ENCODE results near the gene ZNF423.

Gene ZNF423

DNA sequence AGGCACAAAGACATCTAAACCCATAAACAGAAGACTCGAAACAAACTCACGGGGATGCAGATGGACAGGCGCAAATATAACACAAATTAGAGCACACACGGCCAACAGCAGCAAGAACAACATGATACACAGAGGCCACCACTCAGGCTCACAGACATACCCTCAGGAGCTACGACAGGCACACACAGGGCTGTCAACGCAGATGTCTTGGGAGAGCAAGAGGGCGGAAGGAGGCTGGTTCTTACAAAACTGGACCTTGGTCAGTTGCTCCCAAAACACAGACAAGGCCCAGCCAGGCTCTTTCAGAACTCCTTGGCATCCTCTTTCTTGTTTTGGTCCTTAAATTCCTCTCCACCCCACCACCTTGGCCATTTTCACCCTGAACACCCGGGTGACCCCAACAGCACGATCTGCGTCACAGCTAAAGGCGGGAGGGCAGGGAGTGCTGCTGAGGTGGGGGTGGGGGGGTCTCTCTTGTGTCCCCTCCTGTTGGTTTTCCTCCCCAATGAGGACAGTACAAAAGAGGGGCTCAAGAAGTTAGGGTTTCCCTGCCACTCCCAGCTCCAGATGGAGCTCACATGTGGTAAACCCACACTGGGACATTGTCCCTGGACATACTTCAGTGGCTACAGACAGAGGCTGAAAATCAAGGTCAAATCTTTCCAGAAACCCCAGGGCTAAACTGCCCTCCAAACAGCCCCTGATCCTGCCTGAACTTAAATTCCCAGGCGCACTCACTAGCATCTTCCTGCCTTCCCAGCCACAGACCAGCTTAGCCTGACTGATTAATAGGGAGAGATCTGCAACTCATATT lies 261.0 kb downstream of the ZNF423 start:
- DNase-seq: no peak

DNA sequence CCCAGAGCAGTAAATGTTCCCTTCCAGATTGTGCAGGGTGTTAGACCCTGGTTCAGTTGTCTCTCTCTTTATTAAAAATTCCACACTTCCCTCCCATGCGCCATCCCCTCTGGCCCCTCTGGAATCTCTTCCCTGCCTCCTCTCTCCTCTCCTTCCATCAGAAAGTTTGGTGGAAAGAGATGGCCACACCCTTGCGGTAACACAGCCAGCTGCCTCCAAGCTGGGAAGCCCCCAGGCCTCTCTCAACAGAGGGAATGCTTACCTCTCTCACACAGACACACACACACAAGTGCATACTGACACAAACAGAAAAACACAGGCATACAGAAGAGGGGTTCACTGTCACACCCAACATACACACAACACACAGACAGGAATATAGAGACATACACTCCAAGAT lies 261.8 kb downstream of the ZNF423 start:
- no peak for DNase-seq

DNA sequence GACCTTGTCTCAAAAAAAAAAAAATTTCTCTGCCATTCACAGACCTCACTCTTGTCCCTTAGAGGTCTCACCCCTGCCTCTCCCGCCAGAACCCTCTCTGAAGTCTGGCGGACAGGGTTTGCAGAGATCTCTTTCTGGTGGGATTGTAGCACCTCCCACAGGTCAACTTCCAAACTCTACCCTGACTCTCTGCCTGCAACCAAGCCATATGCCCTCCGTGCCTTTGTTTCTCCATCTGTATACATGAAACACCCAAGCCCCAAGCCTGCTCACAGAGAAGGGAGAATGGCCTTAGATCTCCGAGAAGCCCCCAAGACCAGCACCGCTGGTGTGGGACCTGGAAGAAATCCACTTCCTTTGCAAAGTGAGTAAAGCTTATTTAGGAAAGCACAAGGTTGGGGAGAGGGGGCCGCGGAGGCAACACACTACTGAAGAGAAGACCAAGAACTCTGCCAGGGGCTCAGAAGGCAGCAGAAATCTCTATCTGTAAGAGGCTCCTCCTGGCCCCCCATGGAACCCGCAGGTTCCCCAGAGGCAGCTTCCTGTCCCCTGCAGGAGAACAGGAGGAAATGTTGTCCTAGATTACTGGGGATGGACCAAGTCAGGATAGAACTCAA lies 262.4 kb downstream of the ZNF423 start:
- DNase-seq: no peak

DNA sequence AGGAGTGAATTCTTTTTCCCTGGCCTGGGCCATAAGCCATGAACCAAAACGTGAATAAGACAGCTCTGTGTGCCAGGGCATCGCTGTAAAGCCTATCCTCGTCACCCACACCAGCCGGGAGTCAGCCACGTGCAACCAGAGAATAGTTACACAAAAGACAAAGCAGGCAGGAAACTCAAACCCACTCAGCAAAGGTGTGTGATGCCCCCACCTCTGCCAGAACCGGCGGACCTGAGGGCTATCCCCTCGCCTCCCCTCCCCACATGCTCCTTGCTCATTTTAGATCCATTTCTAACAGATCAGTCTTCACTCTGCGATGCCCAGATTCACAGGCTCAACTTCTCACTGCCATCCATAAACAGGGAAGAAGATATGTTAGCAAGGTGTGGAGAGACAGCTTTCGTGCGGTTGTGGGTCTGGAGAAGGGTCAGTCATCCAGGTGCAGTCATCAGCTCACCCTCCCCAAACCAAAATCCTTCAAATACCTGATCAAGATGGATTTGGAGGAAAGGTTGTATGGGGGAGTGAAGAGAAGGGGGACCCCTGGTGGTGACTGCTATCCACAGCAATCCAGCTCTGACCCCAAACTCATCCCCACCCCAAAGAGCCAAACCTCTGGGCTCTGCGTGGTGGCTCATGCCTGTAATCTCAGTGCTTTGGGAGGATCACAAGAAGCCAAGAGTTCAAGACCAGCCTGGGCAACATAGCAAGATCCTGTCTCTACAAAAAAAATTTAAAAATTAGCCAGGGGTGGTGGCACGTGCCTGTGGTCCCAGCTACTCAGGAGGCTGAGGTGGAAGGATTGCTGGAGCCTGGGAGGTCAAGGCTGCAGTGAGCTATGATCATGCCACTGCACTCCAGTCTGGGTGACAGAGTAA lies 263.1 kb downstream of the ZNF423 start:
- DNase-seq: peak; percentile 12 to 33

DNA sequence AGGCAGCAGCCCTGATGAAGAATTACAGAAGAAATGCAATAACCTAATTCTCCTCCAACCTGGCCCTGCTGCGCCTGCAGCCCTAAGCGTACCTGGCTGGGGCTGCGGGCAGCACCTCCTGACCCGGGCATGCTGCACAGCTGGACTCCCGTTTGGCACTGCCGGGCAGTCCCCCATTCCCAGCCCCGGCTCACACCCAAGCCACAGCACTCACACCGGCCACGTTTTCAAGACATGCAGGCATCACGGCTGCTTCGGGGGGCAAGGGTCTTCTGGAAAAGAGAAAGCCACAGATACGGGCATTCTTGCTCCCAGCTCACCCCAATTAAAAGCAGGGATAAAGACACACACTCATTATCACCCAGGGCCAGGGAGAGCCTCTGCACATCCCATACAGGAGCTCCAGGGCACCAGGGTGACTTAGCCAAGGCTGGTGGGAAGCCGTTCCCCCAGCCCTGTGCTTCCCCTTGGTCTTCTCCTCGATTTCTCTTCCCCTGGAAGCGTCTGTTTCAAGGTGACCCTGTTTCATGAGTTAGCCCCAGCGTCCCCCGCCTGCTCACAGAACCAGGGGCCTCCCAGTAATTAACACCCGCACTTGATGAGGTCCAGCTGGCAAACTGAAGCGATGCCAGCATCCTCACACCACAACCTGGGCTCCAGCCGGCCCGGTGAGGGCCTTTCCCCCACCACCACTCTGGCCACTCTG lies 265.6 kb downstream of the ZNF423 start:
- no peak for DNase-seq

DNA sequence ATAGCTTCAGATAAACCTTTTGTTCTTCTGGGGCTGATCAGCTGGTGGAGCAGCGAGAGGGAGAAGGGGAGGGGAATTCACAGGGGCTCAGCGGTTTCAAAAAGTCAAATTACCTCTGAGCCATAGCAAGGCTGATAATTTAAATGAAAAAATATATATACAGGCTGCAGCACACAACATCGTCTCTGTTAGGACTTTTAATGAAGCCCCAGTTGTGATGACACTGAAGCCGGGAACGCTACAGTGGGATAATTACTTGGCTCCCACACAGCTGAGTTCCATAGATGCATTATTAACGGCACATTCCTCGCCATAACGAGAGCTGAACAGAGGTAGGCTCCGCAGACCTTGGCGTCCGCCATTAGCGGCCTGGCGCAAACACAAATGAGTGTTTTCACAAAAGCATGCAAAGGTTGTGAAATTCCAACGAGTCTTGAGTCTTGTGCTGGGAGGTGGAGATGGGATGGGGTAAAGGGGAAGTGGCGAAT lies 266.3 kb downstream of the ZNF423 start:
- DNase-seq: no peak

DNA sequence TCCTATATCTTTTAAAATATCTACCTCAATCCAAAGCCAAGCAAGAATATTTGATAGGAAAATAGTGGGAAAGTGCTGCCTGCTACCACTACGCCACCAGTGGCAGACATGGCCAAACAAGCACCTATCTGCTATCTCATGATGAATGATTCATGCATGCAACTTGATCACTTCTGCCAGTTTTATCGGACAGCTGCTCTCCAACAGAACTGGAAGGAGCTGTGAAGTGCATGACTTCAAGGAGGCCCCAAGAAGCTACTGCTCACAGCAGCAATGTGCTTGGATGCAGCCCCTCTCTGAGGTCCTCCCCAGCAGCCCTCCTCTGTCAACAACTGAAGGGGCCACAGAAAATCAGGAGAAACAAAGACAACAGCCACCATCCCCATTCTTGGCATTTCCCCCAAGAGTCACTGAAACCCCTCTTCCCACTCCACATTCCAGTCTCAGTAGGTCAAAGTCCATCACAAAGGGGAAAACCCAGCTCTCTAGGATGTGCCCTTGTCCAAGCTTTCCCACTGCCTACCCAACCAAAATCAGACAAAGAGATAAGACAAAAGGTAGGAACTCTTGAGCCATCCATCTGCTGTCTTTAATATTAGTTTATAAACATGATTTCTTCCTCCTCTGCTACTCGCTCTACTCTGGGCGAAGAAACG lies 267.1 kb downstream of the ZNF423 start:
- no peak for DNase-seq

DNA sequence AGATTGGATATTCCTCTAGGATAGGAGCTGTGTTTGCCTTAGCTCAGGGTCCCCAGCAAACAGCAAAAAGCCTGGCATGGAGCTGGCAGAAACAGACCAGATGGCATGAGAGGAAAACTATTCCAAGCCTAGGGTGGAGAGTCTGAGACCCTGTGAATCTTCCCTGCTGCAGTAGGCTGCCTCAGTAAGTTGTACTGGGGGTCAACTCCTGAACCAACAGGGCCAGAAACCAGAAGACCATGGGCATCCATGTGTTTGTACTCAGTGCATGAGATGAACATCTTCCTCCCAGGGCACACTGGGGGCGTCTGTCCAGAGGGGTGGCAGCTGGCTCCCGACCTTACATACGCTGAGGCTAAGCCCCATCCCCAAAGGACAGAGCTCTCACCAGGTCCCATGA lies 267.9 kb downstream of the ZNF423 start:
- DNase-seq: no peak

DNA sequence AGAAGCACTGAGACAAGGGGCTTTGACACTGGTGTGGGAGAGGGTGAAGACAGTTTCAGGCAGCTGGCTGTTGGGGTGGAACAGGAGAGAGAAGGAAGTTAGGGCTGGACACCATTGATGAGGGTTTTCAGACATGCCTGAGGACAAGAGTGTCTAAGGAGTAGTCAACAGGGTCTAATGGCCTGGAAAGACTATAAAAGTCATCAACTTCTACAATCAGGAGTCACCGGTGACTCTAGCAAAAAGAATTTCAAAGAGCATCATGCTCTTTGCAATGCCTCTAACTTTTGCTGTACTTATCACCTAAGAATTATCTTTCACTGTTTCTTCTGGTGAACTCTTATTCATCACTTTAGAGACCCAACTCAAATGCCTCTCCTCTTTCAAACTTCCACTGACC lies 268.4 kb downstream of the ZNF423 start:
- no peak for DNase-seq

DNA sequence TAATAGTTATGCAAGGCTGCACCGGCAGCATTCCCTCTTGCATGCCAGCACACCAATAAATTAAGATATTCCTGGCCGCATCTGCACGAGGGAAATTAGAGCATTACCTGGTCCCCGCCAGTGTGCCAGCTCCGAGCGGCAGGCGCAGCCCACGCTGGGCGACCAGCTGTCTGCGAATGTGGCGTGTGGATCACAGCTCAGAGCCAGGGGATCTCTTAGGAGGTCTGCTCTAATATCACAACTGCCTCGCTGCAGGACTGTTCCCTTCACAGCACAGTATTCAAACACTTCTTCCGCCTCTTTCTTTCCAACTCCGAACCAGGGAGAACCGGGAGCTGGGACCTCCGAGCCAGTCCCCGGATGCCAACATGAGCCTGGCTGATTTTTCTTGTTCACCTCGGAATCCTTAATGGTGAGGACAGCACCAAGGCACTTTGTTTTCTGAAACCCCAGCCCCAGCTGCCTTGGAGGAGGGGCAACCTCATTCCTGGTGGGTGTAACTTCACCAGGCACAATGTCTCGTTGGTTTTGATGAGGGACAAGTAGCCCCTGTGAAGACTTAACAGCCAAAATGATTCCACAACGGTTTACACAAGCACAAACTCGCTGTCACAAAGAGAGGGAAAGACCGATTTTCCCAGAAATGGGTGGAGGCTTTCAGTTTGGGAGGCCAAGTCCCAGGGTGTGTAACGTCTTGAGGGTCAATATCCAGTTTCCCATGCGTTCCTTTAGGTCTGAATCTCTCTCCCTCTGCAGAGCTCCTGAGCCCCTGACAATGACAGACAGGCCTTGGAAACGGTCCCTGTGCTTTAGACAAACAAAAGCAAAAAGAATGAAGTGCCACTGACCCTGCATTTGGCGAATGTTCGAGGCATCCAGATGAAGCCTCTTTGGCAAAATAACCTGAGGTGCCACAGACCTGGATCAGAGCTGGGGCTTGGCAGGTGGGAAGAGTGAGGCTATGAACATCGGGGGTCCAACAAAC lies 269.2 kb downstream of the ZNF423 start:
- no peak for DNase-seq

DNA sequence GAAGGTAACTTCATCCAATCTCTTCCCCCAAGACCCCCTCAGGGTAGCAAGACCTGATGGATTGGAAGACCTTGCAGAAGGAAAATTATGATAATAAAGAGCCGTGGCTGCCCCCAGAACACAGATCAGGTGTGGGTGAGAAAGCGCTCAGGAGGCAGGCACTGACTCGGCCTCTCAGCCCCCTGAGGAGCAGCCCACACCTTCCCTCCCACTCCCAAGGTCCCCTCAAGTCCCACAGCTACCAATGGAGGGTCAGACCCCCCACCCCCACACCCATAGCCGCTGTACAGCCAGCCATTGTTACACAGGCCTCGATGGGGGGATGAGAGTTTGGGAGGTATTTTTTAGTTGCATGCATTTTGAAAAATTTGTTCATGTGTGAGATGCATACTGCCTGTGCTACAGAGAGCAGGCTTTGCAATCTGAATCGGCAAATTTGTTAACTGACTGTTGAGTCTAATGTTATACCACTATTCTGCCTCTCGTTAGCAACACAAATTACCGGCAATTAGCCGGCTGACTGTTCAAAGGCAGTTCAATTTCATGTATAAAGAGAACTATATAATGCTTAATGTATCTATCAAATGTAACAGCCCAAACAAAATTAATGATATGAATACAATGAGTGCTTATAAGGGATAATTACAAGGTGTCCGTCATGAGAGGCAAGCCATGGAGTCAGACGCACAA lies 270.6 kb downstream of the ZNF423 start:
- DNase-seq: no peak

DNA sequence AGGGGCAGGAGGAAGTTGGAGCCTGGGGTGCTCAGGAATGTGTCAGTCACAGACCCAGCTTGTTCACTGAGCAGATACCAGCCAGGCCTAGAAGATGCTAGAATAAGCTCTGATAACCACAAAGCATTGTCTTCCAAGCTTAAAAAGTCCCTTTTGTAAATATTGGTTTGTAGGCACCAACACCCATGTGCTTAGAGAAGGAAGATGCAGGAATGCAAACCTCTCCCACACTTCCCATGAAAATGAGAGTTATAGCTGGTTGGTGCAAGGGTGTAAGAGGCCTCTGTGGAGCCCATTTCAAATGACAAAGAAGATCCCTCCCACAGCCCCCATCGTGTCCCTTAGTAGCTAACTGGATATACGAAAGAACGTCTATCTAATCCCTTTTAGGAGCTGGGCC lies 272.0 kb downstream of the ZNF423 start:
- DNase-seq: no peak

DNA sequence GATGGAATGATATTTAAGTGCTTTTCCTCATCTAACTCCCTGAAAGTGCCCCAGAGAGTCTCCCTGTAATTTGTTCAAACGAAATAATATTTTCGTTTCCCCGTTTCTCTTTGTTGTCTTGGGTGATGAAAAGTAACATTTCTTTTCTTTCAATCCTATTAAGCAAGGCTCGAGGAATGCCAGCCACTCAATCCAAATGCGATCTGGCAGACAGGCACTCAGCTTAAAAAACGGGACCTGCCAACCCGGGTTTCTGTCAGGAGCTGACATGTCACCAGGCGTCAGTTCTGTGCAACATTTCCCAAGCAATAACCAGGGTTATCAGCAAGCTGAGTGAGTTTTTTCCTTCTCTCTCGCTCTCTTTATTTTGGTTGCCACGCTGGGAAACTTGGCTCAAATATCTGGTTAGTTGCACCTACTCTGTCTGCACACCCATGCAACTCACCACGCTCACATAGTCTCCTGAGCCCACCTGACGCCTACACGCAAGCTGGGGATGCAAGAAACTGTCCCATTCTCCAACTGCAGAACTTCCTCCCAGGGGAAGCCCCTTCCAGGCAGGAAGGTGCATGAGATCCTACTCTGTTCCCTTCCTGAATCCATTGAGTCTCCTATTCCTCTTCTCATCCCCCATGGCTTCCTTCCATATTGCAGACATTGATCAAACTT lies 274.1 kb downstream of the ZNF423 start:
- no peak for DNase-seq

DNA sequence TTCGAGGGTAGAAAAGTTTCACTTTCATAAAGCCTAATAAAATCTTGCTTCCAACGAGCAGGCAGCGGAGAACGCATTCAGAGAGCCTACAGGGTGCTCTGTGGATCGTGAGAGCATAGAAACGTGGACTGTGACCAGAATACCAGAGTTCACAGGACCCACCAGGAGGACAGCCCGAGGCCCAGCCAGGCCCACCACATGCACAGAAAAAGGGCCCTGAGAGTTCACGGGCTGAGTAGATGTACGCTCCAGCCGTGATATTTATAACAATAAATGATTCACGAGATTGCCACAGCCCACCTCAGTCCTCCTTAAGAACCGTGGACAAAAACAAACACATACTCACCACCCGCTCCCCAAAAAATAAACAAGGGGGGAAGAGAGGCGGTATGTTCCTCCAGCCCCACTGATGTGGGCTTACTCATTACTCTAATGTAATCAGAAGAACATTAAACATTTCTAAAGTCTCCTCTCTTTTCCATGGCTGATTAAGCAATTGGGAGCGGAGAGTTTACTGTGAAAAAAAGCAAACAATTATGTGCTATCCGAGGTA lies 275.1 kb downstream of the ZNF423 start:
- DNase-seq: no peak

DNA sequence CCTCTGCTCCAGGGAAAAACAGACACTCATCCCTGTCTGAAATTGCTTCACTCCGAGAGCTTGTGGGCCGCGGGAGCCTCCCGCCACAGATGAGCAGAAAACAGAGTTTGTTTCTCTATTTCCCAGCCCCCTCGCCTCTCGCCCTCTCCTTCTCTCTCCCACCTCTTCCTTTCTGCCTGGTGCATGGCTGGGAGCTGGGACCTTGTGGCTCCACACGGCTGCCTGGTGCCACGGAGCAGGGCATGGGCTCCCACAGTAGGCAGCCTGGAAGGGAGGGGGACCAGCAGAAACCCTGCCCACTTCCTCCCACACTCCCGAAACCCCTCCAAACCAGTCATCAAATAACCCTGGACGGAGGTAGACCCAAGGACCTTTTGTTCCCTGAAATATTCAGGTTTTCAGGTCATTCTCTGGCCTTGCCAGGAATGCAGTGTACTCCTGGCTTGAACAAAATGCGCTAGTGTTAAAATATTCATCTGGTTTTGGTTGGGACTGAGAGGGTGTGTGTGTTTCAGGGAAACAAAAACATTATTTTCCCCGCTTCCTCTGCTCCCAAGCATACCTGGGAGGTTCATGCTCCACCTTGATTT lies 277.4 kb downstream of the ZNF423 start:
- DNase-seq: no peak

DNA sequence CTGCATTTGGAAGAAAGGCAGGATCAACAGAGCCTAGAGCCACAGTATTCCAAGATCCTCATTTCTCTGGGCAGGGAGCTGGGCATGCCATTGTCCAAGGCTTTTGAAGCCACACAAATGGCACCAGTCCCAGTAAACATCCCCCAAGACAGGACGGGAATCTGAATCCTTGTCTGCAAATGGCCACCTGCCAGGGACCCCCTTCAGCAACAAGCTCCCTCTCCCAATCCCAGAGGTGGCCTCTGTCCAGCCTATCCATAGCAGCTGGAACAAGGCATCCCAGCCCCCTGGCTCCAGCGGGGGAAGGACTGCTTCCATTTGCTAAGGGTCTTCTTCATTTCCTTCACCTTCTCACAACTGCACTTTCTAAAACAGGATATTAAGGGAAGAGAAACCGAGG lies 277.9 kb downstream of the ZNF423 start:
- DNase-seq: no peak

DNA sequence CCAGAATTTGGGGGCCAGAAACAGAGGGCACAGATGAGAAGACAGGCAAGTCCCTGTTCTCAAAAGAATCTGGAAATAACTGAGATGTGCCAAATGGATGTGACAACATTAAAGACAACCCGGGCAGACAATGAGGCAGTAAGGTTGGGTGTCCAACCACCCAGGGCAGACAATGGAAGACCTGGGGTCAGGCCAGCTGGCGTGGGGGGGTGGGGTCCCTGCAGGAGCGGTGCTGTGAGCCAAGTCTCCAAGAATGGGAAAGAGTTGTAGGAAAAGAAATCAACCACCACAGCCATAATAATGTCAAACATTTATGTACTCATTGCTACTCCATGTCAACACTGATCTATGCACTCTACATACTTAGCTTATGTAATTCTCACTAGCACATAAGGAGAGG lies 279.0 kb downstream of the ZNF423 start:
- no peak for DNase-seq

DNA sequence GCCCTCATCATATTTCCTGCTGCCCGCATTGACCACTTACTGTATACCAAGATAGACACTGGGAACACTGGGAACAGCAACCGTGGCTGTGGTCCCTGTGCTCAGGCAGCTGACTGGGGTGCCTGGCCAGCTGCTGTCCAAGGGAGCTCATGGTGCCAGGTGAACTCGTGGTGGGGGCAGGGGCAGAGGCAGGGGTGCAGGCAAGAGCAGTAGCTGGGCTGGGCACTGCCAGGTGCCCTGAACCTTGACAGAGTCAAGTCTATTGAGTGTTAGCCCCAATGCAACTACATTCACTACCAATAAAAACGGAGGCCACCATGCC lies 279.8 kb downstream of the ZNF423 start:
- DNase-seq: no peak
